Nucleus accumbens (tissue), 56 donors: ENCODE results near the gene MYRIP.

Experiments
- DNase-seq, 56 donors: peaks; one replicate each; lab custom pipeline; 2025; lab: John Stamatoyannopoulos, UW

Gene MYRIP

GRCh38 chr3:40172560-40172959, 363.2 kb downstream of the MYRIP start:
- DNase-seq: no peak

GRCh38 chr3:40173227-40173721, 363.9 kb downstream of the MYRIP start:
- peak in 49 of 56 donors; percentile 22 to 88 (median 70) for DNase-seq

GRCh38 chr3:40178012-40178594, 368.7 kb downstream of the MYRIP start:
- DNase-seq: no peak

- DNase-seq: peak in 51 of 56 donors; percentile 21 to 91 (median 64)
Measured at GRCh38 chr3:40179016-40179415, 369.6 kb downstream of the MYRIP start.

- no peak for DNase-seq
Measured at GRCh38 chr3:40181182-40181581, 371.8 kb downstream of the MYRIP start.

GRCh38 chr3:40185029-40185695, 375.8 kb downstream of the MYRIP start:
- no peak for DNase-seq

- DNase-seq: peak in 4 of 56 donors; percentile 2 to 13 (median 6)
Measured at GRCh38 chr3:40186508-40186907, 377.1 kb downstream of the MYRIP start.

GRCh38 chr3:40187945-40188344, 378.5 kb downstream of the MYRIP start:
- DNase-seq: no peak

GRCh38 chr3:40189118-40189517, 379.7 kb downstream of the MYRIP start:
- DNase-seq: no peak

GRCh38 chr3:40190056-40190455, 380.6 kb downstream of the MYRIP start:
- no peak for DNase-seq

- DNase-seq: no peak
Measured at GRCh38 chr3:40191251-40191650, 381.8 kb downstream of the MYRIP start.

GRCh38 chr3:40191850-40192448, 382.5 kb downstream of the MYRIP start:
- DNase-seq: peak in 42 of 56 donors; percentile 6 to 79 (median 30)

GRCh38 chr3:40192628-40193027, 383.2 kb downstream of the MYRIP start:
- no peak for DNase-seq

- no peak for DNase-seq
Measured at GRCh38 chr3:40196966-40197365, 387.6 kb downstream of the MYRIP start.

GRCh38 chr3:40200692-40201316, 391.4 kb downstream of the MYRIP start:
- DNase-seq: no peak

- DNase-seq: no peak
Measured at GRCh38 chr3:40201770-40202169, 392.4 kb downstream of the MYRIP start.

GRCh38 chr3:40206522-40206921, 397.1 kb downstream of the MYRIP start:
- DNase-seq: no peak

GRCh38 chr3:40207796-40208195, 398.4 kb downstream of the MYRIP start:
- DNase-seq: no peak

- no peak for DNase-seq
Measured at GRCh38 chr3:40208251-40208650, 398.8 kb downstream of the MYRIP start.

- DNase-seq: no peak
Measured at GRCh38 chr3:40211579-40211978, 402.2 kb downstream of the MYRIP start.

GRCh38 chr3:40213556-40213955, 404.1 kb downstream of the MYRIP start:
- no peak for DNase-seq
